Activated CD4-positive, alpha-beta T cell treated with anti-CD3 and anti-CD28 coated beads for 48 hours (primary cell): Measurements from ENCODE around the gene CTNNBIP1.
"Not testable (repeated sequence)": the region's sequence is repeated elsewhere in the genome, so short reads cannot be mapped to it uniquely, and the experiment has no call there.

ENCODE experiments used
- DNase-seq: peaks from one replicate; pipeline ENCODE4 v3.0.0-alpha.2; 2020

CTNNBIP1 gene, protein sequence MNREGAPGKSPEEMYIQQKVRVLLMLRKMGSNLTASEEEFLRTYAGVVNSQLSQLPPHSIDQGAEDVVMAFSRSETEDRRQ

DNA sequence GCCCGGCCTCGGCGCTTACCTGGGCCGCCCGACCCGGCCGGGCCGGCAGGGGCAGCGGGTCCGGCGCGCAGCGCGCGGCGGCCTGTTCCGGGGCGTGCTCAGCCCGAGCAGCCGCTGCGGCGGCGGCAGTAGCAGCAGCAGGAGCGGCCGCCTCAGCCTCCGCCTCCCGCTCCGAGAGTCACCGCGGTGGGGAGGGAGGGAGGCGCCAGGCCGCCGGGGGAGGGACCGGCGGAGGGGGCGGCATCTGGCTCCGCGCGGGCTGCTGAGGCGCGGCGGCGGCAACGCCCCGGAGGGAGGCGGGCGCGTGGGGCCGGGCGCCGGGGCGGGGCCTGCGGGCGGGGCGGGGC lies at the start of gene CTNNBIP1:
Gene CTNNBIP1 (minus strand): TSS at position 194 of the 347 bp plus-strand sequence. CDS start 38,205 bp downstream, outside the sequence.
- no peak for DNase-seq

DNA sequence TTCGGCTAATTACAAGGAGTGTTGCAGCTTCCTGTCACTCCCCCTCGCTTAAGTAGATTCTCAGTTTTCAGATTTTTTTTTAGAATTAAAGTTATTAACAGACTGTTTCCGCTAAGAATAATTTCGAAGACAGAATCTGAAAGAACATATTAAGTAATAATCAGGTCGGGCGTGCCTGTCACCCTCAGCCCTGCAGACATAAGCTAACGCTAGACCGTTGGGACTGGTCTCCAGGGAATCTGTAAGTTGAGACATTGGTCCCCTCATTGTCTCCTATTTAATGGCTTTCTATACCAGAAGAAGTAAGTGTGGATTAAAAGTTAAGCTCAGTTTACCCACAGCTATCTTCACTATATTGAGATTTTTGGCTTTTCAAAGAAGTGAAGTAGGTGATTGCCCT lies 47.7 kb upstream of the CTNNBIP1 start:
- DNase-seq = no peak

DNA sequence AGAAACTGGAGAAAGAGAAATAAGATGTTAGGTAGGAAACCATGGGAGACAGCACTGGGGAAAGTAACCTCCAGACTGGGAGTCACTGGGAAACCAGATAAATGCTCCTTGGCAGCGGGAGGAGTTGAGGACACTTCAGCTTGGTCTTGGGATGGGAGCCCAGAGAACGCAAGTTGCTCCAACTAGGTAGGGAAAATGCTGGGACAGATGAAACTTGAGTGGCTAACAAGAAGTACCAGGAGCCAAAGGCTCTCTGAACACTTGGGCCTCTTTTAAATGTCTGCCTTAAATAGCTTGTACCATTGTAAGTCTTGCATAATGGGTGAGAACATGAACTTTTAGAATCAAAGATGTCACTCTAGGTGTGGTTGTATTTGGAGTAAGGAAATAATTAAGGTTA lies 36.2 kb upstream of the CTNNBIP1 start:
- no peak for DNase-seq

DNA sequence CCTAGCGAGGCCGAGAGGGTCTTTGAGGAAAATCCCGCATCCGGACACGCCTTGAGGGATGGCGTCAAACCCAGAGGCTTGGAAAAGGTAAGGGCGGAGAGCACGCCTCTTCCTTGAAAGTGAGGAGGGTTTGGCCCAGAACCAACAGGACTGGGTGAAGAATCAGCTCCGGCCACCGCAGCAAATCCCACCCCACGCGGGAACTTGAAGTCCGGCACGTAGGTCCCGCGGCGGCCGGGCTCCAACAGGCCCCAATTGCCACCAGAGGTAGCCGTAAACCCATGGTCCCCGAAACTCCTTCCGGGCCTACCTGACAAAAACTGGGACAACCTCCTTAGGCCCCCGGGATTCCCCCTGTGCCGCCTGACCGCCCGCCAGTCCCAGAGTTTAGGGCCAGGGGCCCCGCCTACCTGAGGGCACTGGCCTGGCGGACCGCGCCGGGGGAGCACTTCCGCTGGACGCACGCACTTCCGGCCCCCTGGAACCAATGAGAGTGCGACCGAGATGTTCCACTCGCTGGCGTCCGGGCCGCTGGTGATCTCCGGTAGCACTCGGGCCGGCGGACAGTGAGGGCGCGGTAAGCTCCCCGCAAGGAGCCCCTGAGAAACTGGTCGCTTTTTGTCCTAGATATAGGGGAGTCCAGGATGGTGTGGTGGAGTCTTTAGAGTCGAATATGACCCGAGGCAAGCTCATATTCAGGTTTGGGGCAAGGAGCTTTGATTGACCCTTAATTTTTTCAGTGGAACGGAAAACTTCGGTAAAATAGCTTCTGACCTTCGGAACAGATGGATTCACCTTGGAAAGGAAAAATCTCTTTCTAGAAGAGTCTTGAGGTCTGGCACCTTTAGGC lies 33.1 kb upstream of the CTNNBIP1 start, which contains the start of the genes LZIC and NMNAT1:
Gene LZIC (minus strand): TSS at position 453 of the 850 bp plus-strand sequence. CDS start 6,772 bp downstream, outside the sequence.
Gene NMNAT1 (plus strand): TSS at position 537 of the 850 bp plus-strand sequence. CDS start 28,599 bp downstream, outside the sequence.
- peak; percentile 95 for DNase-seq

DNA sequence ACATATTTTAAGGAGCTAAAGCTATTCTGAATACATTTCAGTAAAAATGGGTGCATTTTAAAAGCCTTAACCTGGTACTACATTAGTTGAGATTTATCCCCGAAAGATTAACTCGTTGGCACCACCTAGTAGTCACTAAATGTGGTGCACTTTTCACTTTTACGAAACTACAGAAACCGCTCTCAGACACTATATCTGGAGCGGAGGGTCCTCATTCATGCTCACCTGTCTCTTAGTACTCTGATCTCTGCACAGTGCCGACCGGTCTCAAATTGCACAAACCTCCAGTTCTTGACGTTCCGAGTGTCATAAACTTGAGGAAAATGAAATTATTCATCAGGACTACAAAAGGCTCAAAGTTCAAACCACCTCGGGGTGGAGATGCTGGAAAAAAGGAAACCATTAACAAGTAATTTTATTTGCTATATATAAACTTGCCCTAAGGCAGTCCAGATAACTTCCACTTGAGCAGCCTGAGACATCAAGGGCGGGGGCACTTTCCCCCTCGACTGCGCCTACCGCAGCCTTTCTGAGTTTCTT lies 32.4 kb upstream of the CTNNBIP1 start:
- peak; percentile 17 for DNase-seq

DNA sequence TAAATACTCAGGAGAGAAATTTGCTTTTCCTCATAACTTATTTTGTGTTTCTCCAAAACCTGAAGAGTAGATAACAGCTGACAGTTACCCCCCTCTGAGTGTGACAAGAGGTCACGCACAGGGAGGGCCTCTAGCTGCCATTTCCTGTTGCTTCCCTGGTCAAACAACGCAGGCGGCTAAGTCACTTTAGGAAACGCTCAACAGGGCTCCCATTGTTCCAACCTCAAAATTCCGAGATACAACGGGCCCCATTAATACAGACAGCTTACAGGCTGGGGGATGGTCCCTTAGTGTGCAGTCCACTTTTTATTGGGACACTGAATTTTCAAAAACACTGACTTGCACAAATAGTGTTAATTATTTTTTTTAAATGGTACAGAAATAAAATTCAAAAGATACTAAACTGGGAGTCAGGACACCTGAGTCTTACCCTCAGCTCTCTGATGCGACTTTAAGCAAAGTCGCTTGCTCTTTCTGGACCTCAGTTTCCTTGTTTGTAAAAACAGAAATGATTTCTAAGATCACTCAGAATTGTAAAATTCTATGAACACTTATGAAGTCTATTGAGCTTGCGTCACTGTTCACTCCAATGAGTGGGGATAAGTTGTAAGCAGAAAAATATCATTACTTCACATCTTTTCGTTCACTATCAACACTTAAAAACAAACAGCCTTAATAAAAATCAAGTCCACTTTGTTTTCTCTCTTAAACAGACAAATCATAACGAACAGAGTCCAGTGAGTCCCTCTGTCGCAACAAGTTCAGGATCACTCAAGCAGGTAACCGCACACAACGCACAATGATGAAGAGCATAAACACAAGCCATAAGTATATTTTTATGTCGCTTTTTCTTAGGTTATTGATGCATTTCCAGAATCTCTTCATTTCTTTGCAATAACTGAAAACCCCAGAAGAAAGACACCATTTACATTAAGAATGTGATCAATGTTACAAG lies 19.6 kb upstream of the CTNNBIP1 start:
- DNase-seq = no peak

DNA sequence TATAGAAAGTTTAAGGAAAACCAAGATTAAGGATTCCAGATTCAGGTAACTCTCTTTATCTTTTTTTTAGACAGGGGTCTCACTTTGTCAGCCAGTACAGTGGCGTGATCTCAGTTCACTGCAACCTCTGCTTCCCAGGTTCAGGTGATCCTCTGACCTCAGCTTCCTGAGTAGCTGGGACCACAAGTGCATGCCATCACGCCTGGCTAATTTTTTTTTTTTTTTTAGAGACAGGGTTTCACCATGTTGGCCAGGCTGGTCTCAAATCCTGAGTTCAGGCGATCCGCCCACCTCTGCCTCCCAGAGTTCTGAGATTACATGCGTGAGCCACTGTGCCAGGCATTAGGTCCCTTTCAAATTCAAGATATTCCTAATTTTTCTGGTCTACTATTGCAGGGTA lies 17.2 kb upstream of the CTNNBIP1 start:
- DNase-seq = no peak

DNA sequence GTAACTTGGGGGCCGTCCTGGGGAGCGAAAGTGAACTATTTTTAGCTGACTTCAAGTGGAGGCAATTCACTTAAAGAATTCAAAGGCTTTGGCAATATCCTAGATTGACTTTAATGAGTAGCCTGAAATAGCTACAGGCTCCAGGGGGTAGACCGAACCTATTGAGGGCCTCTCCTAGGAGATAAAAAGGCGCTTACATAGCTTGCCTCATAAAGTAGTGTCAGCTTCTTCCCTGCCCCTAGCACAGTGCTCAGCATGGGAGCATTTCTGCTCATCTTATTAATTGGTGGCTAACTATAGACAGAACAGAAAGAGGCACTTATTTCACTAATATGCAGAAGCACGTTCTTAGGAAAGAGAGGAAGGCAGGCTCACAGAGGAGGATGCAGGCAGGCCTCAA lies 12.3 kb upstream of the CTNNBIP1 start:
- no peak for DNase-seq

DNA sequence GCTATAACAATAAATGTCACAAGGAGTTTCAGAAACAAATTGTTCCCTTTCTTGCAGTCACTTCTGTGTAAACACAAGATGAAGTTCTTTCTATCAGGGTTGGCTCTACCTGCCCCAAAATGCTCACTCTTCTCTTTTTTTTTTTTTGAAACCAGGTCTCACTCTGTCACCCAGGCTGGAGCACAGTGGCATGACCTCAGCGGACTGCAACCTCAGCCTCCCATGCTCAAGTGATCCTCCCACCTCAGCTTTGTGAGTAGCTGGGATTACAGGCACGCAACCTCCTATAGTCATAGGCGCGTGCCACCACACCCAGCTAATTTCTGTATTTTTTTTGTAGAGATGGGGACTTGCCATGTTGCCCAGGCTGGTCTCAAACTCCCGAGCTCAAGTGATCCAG lies 10.5 kb upstream of the CTNNBIP1 start:
- no peak for DNase-seq

DNA sequence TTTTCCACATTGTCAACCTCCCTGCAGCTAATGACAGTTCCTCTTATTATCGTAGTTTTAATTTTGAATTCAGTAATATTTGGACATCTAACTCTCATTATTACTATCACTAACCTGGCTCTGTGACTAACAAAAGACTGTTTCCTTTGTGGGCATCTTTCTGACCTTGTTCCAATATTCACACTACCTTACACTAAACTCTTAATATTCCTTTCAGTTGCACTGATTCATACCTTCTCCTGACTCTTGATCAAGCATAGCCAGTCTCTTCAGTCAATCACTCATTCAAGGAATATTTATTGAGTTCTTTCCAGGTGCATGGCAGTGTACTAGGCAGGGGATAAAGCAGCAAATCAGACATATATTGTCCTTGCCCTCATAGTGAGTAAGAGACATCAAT lies 7.8 kb upstream of the CTNNBIP1 start:
- DNase-seq = no peak

DNA sequence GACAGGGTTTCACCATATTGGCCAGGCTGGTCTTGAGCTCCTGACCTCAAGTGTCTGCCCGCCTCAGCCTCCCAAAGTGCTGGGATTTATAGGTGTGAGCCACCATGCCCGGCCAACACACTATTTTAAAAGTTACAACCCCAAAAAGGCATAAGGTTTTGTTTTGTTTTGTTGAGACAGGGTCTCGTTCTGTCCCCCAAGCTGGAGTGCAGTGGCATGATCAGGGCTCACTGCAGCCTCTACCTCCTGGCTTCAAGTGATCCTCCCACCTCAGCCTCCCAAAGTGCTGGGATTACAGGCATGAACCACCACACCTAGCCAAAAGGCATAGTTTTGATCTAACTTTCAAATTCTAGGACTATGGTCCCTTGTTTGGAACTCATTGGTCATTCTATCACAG lies 7.4 kb upstream of the CTNNBIP1 start:
- not testable (repeated sequence) for DNase-seq

DNA sequence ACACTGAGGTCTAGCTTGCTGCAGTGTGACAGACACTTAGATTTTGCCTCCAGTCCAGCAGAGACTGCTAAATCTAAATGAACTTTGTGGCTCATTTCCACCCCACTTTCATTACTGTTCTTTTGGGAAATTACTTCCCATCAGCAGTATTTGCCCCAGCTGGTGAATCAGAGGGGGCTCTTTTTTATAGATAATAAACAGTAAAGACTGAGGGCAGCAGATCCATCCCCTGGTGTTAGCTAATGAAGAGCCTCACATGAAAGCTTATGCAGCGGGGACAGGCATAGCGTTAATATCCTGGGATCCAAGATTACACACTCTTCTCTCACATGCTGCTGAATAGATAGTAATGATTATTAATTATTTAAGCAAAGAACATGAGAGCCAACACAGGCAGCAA lies 6.4 kb upstream of the CTNNBIP1 start:
- DNase-seq = no peak

DNA sequence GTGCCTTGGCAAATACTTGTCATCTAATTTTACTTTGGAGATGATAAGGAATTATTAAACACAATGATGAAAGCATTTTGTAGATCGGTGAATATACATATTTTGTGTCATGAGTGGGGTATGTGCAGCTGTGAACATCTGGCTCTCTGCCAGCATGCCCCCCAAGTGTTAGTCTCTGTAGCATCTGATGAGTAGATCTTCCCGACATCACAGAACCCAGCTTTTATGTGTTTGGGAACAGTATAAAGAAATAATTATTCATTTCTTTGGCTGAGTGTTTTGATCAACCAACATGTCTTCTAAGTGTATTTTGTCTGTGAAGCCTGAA lies 4.5 kb upstream of the CTNNBIP1 start:
- no peak for DNase-seq

DNA sequence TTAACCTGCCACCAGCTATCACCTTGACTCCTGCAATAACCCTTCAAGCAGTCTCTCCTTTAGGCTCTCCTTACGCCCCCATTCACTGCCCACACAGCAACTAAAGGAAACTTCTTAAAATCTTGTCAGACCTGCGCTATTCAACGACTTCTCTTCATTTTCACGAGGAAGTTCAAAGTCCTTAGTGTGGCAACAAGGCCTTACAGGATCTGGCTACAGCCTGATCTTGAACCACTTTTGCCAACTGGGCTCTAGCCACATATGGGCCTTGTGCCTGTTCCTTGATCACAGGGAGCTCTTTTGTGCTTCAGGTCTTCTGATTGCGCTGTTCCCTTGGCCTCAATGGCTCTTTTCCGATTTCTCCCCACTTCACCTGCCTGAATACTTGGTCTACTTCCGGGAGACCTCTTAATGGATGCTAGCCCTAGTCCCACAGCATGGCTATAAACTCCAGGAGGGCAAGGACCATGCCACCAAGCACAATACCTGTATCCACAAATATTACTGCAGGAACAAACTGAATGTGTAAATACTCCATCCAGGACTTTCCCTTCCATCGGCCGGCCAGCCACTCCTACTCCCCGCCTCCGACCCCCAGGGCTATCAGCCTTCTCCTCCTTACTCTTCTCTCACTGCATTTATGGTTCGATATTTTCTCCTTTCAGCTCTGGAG lies 2.3 kb upstream of the CTNNBIP1 start:
- DNase-seq = no peak

DNA sequence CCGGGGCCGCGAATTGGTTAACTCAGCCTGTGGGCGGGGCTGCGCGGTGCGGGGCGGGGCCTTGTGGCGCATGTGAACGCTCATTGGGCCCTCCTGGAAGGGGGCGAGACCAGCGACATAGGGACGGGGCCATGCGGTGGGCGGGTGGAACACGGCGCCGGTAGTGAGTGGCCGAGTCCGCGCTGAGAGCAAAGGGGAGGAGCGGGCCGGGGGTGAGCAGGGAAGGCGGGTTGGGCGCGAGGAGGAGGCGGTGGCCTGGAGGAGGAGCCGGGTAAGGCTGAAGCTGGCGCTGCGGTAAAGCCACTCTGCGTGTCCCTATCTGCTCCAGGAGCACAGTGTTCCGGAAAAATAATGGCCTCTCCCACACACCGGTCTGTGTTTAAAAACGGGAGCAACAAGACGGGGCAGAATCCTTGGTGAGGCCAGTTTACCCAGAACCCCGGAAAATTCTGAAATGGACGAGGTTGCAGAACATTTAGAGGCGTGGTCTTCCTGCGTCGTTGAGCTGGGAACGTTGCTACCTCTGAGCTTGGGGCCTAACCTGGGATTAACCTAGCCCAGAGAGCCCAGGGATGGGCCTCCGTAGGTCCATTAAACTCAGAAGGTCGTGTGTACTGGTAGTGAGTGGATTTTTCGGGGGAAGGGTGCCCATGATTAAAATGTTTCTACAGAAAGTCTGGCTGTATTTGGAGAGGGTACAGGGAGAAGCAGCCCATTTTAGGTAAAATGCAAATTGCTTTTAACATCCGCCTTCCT lies 532 bp upstream of the CTNNBIP1 start:
- peak; percentile 100 for DNase-seq

DNA sequence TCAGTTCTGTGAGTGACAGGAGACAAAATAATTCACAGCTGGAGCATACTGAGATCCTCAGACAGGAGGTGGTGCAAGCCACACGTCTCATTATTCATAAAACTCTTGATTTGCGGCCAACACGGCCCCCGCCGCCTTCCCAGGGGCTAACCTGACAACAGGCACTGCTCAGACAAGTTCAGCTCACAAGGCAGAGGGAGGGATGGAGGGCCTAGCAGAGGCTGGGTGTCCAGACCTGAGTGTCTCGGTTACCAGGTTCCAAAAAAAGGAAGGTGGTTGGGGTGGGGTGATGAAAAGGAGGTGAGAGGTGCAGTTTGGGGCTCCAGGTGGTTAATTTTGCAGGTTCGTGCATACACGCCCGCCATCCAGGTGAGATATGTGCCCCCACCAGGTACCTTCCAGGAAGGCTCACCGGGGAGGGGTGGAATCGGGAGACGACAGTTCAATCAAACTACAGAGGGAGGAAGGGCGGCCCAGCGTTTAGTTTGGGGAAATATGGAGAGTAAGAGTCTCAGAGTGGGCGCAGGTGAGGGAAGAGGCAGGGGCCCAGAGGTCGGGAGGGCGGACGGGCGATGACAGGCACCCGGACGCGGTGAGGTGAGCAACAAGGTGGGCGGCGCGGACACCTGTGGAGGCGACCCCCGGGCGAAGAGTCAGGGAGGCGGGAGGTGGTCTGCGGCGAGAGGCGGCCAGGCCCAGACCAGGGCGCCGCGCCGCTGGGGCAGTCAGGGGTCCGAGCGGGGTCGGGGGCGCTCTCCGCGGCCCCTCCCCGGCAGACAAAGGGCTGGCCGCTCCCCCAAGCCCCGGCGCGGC lies 629 bp downstream of the CTNNBIP1 start:
- DNase-seq = peak; percentile 67

DNA sequence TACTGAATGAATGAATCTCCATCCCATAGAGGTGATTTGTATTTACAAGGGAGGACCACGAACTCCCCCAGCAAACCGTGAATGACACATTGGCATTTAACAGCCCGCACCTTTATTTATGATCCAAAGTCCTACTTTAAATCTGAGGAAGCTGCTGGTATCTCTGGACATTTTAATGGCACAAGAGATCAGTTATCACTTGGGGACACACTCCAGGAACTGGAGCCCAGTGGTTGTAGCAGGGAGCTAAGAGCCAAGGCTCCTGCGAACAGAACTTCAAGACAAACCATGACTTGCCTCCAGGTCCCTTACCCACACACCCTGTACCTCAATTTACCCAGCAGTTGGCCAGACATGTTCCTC lies 1.2 kb downstream of the CTNNBIP1 start:
- DNase-seq = no peak

DNA sequence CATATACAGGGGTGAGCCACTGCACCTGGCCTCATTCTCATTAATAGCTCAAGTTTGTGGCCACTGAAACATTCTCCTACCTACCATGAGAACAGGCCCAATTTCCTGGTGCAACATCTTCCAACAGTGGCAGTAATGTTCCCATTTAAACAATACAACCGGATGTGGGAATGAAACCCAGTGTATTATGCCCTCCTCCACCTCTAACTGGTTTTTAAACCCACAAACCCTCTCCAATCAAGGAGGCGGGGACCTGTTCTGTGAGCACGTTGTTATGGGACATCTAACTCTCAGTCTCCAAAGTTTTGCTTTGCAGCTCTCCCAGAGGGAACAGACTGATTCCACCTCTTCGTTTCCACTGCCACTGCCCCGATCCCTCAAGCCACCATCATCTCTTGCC lies 2.6 kb downstream of the CTNNBIP1 start:
- no peak for DNase-seq

DNA sequence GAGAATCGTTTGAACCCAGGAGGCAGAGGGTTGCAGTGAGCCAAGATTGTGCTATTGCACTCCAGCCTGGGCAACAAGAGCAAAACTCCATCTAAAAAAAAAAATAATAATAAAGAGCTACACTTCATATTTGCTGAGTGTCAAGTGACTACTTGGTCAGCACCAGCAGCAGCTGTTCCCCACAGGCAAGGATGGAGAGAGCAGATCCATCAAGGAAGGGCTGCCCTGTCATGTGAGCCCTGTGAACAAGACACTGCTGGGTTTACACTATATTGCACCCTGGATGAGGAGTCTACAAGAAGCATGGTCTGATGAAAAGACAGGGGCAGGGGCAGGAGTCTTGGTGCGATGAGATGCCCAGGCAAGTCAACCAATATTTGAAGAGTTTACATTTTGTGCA lies 3.6 kb downstream of the CTNNBIP1 start:
- no peak for DNase-seq

DNA sequence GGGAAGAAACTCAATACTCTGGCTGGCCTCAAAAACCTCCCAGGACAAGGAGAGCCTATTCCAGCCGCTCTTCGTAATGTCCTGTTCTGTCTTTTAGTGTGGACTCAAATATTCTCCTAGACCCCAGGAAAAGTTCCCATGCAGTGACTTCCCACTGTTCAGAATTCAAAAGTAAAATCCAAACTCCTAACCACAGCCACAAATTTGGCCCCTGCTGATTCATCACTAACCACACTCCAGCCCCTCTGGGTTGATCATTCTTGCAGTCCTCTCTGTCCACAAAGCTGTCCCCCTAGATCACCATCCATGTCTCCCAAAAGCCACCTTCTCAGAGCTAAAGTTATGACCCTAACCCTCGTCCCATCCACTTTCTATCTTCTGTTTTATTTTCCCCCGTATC lies 5.1 kb downstream of the CTNNBIP1 start:
- DNase-seq = no peak

DNA sequence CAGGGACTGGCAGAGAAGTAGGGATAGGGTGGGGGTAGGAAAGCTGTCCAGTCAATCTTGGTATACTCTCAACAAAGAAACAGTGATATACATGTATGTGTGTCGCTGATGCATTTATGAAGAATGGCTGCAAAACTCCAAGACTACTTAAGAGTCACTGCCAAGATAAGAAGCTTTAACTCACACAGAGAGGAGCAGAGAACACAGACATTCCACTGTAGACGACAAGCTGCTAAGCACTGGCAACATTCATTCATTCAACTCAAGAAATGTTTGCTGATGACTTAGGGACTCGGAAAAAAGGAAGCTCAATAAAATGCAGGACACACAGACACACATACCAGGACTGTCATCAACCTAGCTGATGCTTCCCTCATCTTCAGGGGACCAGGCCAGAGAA lies 5.5 kb downstream of the CTNNBIP1 start:
- DNase-seq = no peak
